Measurements from ENCODE around the gene CDKN2D. TPM values are rescaled to one million over a fixed set of nuclear protein-coding genes. Genes with fewer than 3 reads are reported as not detected.
A peak's percentile ranks its signal among the peaks of the same experiment; 100 is the strongest.

CDKN2D gene
- 10 to 100 TPM; 11.8 to 19.2 TPM for total RNA-seq
- 10 to 100 TPM; 17.9 to 23.0 TPM for polyA plus RNA-seq
- long read RNA-seq, donor 1, transcript CDKN2D-202 (2 exons, 1,422 nt), result major isoform, 5 of 11 reads
- long read RNA-seq, donor 1, transcript CDKN2D-201 (3 exons, 1,086 nt), result major isoform, 5 of 11 reads
- long read RNA-seq, donor 1, partial matches to known transcripts, result 1 of 11 reads
- long read RNA-seq, donor 1, other reads (novel, unspliced or antisense), result 0 of 11 reads
- long read RNA-seq, donor 2, transcript CDKN2D-202 (2 exons, 1,422 nt), result major isoform, 13 of 14 reads
- long read RNA-seq, donor 2, partial matches to known transcripts, result 0 of 14 reads
- long read RNA-seq, donor 2, other reads (novel, unspliced or antisense), result 1 of 14 reads

- Histone ChIP-seq H3K4me3 (ENCODE audit: low read length in 2 of 2) (peak within 1 kb of the TSS; percentile 75 to 88), H3K4me1 (ENCODE audit: control insufficient read depth in 1 of 2, insufficient read depth in 2 of 2, low read length in 2 of 2) (no peaks in the 10 kb centered on the region)
- intact Hi-C loops (cut with DNase I), result loop anchor here in 1 of 2 donors (5.0 kb wide), 2 partner anchors 67 to 92 kb away; partner anchors contain the start of gene KEAP1
These were observed at the start of gene CDKN2D for GRCh38 chr19:10568826-10569651. Gene CDKN2D, minus strand, starts transcription at chr19:10568979. Its CDS starts 326 bp downstream, at chr19:10568653.

GRCh38 chr19:10617409-10618121 is 48.8 kb upstream of the CDKN2D start:
- H3K27ac ChIP-seq (ENCODE audit: low read depth in 1 of 2, low read length in 2 of 2), result peak overlapping the region in 1 of 2 donors; percentile 69
- 58 to 62% methylated on average over 15 of the region's 15 CpGs for WGBS, 2 donors
- no peak overlapping the region for H3K4me3 ChIP-seq (ENCODE audit: low read length in 2 of 2)

More at GRCh38 chr19:10568826-10569651, at the start of gene CDKN2D:
- Histone ChIP-seq H3K27ac (ENCODE audit: low read depth in 1 of 2, low read length in 2 of 2) (peak within 1 kb of the TSS in 1 of 2 donors; percentile 38), H3K9me3 (ENCODE audit: control insufficient read depth, low read length) (no peaks in the 10 kb centered on the region), H3K27me3 (ENCODE audit: control insufficient read depth in 1 of 2, insufficient read depth in 2 of 2, low read length in 1 of 2) (no peaks in the 10 kb centered on the region), H3K36me3 (ENCODE audit: control insufficient read depth in 1 of 2, insufficient read depth in 2 of 2, low read length in 1 of 2) (no peaks in the 10 kb centered on the region)
- DNase-seq (peak; percentile 100), ATAC-seq (ENCODE audit: low FRiP score) (peak; percentile 95)
- 0% methylated on average over 51 to 71 of the region's 71 CpGs for WGBS, 2 donors

DNA sequence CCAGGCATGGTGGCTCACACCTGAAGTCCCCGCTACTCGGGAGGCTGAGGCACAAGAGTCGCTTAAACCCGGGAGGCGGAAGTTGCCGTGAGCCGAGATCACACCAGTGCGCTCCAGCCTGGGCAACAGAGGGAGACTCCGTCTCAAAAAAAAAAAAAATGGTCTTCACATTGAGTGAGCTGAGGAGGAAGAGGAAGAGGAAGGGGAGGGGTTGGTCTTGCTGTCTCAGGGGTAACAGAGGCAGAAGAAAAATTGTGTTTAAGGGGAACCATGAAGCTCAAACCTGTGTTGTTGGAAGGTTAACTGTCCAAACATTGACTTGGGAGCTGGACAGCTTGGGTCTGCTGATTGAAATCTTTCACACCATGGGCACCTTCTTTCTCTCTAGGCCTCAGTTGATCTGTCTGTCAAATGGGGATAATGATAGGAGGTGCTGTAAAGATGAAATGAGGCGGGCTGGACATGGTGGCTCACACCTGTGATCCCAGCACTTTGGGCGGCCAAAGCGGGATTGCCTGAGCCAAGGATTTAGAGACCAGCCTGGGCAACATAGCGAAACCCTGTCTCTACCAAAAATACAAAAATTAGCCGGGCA is 46.7 kb upstream of the CDKN2D start:
- no peaks in the 10 kb centered on the region for H3K9me3 ChIP-seq (ENCODE audit: control insufficient read depth, low read length)
- H3K27me3 ChIP-seq (ENCODE audit: control insufficient read depth in 1 of 2, insufficient read depth in 2 of 2, low read length in 1 of 2), result no peaks in the 10 kb centered on the region
- ATAC-seq (ENCODE audit: low FRiP score), result no peak
- DNase-seq, result no peak
- H3K36me3 ChIP-seq (ENCODE audit: control insufficient read depth in 1 of 2, insufficient read depth in 2 of 2, low read length in 1 of 2), result no peaks in the 10 kb centered on the region
- intact Hi-C loops (cut with DNase I), result no loop called here
- 94 to 95% methylated on average over 14 of the region's 14 CpGs for WGBS, 2 donors
- H3K4me3 ChIP-seq (ENCODE audit: low read length in 2 of 2), result no peak overlapping the region
- H3K4me1 ChIP-seq (ENCODE audit: control insufficient read depth in 1 of 2, insufficient read depth in 2 of 2, low read length in 2 of 2), result peaks cover 0 to 4% of the 10 kb centered on the region in 2 donors
- H3K27ac ChIP-seq (ENCODE audit: low read depth in 1 of 2, low read length in 2 of 2), result no peak overlapping the region

More at GRCh38 chr19:10617409-10618121, 48.8 kb upstream of the CDKN2D start:
- Histone ChIP-seq H3K36me3 (ENCODE audit: control insufficient read depth in 1 of 2, insufficient read depth in 2 of 2, low read length in 1 of 2) (no peaks in the 10 kb centered on the region), H3K4me1 (ENCODE audit: control insufficient read depth in 1 of 2, insufficient read depth in 2 of 2, low read length in 2 of 2) (no peaks in the 10 kb centered on the region), H3K27me3 (ENCODE audit: control insufficient read depth in 1 of 2, insufficient read depth in 2 of 2, low read length in 1 of 2) (no peaks in the 10 kb centered on the region), H3K9me3 (ENCODE audit: control insufficient read depth, low read length) (no peaks in the 10 kb centered on the region)
- DNase-seq (no peak), ATAC-seq (ENCODE audit: low FRiP score) (peak; percentile 45)
- intact Hi-C loops (cut with DNase I), result no loop called here

DNA sequence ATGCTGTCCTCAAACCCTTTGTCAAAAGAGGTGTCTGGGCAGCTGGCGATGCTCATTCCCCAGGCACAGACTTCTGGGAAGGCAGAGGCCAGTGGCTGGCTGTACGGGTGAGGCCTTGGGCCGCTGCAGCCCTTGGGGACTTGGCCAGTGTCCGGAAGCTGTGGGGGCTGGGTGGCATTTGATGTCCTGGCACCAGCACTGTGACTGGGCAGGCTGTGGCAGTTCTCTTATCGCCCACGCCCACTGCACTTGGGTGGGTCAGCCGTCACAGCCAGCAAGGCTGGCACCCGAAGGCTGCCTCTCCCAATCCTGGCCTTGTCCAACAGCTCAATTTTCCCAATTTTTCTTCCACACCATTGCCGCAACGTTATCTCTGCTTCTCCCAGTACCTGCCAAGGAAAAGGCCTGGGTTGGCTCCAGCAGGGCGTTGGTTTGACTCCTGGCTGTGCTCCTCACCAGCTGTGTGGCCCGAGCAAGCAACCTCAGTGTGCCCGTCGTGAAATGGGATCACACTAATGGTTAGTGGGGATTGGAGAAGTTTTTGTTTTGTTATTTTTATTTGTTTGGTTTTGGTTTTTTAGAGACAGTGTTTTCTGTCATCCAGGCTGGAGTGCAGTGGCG is 43.8 kb upstream of the CDKN2D start:
- Histone ChIP-seq H3K27me3 (ENCODE audit: control insufficient read depth in 1 of 2, insufficient read depth in 2 of 2, low read length in 1 of 2) (no peaks in the 10 kb centered on the region), H3K36me3 (ENCODE audit: control insufficient read depth in 1 of 2, insufficient read depth in 2 of 2, low read length in 1 of 2) (no peaks in the 10 kb centered on the region), H3K4me3 (ENCODE audit: low read length in 2 of 2) (no peak overlapping the region), H3K27ac (ENCODE audit: low read depth in 1 of 2, low read length in 2 of 2) (peak overlapping the region in 1 of 2 donors; percentile 83), H3K9me3 (ENCODE audit: control insufficient read depth, low read length) (no peaks in the 10 kb centered on the region), H3K4me1 (ENCODE audit: control insufficient read depth in 1 of 2, insufficient read depth in 2 of 2, low read length in 2 of 2) (peaks cover 0 to 4% of the 10 kb centered on the region in 2 donors)
- DNase-seq (peak; percentile 90 to 94), ATAC-seq (ENCODE audit: low FRiP score) (peak; percentile 90)
- 10 to 11% methylated on average over 15 of the region's 15 CpGs for WGBS, 2 donors
- intact Hi-C loops (cut with DNase I), result no loop called here

DNA sequence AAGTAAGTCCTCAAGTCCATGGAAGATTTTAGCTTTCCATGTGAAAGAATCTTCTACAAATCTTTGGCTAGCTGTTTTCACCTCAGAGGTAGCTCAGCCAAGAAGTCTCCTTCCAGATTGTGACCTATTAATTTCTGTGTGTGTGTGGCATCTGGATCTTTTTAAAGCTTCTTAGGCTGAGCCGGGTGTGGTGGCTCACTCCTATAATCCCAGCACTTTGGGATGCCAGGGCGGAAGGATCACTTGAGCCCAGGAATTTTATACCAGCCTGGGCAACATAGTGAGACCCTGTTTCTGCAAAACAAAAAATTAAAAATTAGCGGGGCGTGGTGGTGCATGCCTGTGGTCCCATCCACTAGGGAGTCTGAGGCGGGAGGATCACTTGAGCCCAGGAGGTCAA is 43.1 kb upstream of the CDKN2D start:
- intact Hi-C loops (cut with DNase I), result no loop called here
- no peaks in the 10 kb centered on the region for H3K27me3 ChIP-seq (ENCODE audit: control insufficient read depth in 1 of 2, insufficient read depth in 2 of 2, low read length in 1 of 2)
- DNase-seq (no peak), ATAC-seq (ENCODE audit: low FRiP score) (no peak)
- 71 to 75% methylated on average over 5 of the region's 5 CpGs for WGBS, 2 donors
- peaks cover 0 to 4% of the 10 kb centered on the region in 2 donors for H3K4me1 ChIP-seq (ENCODE audit: control insufficient read depth in 1 of 2, insufficient read depth in 2 of 2, low read length in 2 of 2)
- H3K9me3 ChIP-seq (ENCODE audit: control insufficient read depth, low read length), result no peaks in the 10 kb centered on the region
- peak overlapping the region in 1 of 2 donors; percentile 67 for H3K27ac ChIP-seq (ENCODE audit: low read depth in 1 of 2, low read length in 2 of 2)
- H3K4me3 ChIP-seq (ENCODE audit: low read length in 2 of 2), result no peak overlapping the region
- H3K36me3 ChIP-seq (ENCODE audit: control insufficient read depth in 1 of 2, insufficient read depth in 2 of 2, low read length in 1 of 2), result no peaks in the 10 kb centered on the region

DNA sequence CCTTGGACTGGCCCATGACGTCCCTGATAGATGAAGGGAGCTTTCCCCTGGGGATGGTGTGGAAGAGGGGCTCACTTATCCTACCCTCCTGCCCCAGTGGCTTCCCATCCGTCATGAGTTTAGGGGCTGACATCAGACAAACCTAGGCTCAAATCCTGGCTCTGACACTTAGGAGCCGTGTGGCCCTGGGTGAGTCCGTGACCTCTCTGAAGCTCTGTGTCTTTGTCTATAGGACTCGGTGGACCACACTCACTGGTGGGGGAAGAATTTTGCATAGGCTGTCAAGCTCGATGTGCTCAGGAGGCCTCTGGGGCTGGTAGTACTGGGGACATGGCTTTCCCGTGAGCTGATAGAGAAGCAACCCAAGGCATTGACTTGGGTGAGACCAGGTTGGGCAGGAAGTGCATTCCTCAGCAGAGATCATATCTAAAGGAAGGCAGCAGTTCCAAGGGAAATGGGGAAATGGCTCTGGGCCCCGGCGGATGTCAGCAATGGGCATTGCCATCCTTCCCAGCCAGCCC is 35.7 kb upstream of the CDKN2D start:
- DNase-seq, result no peak
- WGBS, 2 donors, result 78 to 80% methylated on average over 9 of the region's 9 CpGs
- Histone ChIP-seq H3K9me3 (ENCODE audit: control insufficient read depth, low read length) (no peaks in the 10 kb centered on the region), H3K4me1 (ENCODE audit: control insufficient read depth in 1 of 2, insufficient read depth in 2 of 2, low read length in 2 of 2) (peaks cover 2 to 4% of the 10 kb centered on the region in 2 donors), H3K4me3 (ENCODE audit: low read length in 2 of 2) (no peak overlapping the region), H3K27me3 (ENCODE audit: control insufficient read depth in 1 of 2, insufficient read depth in 2 of 2, low read length in 1 of 2) (no peaks in the 10 kb centered on the region), H3K36me3 (ENCODE audit: control insufficient read depth in 1 of 2, insufficient read depth in 2 of 2, low read length in 1 of 2) (no peaks in the 10 kb centered on the region), H3K27ac (ENCODE audit: low read depth in 1 of 2, low read length in 2 of 2) (peak overlapping the region; percentile 6 to 68)
- intact Hi-C loops (cut with DNase I), result no loop called here
- no peak for ATAC-seq (ENCODE audit: low FRiP score)

GRCh38 chr19:10603873-10604459 is 35.2 kb upstream of the CDKN2D start:
- WGBS, 2 donors, result 3 to 4% methylated on average over 9 of the region's 9 CpGs
- H3K27me3 ChIP-seq (ENCODE audit: control insufficient read depth in 1 of 2, insufficient read depth in 2 of 2, low read length in 1 of 2), result no peaks in the 10 kb centered on the region
- H3K9me3 ChIP-seq (ENCODE audit: control insufficient read depth, low read length), result no peaks in the 10 kb centered on the region
- intact Hi-C loops (cut with DNase I), result no loop called here
- peak overlapping the region; percentile 15 to 91 for H3K27ac ChIP-seq (ENCODE audit: low read depth in 1 of 2, low read length in 2 of 2)
- H3K4me3 ChIP-seq (ENCODE audit: low read length in 2 of 2), result no peak overlapping the region
- peak; percentile 53 for ATAC-seq (ENCODE audit: low FRiP score)
- DNase-seq, result no peak
- H3K4me1 ChIP-seq (ENCODE audit: control insufficient read depth in 1 of 2, insufficient read depth in 2 of 2, low read length in 2 of 2), result peaks cover 2 to 4% of the 10 kb centered on the region in 2 donors
- H3K36me3 ChIP-seq (ENCODE audit: control insufficient read depth in 1 of 2, insufficient read depth in 2 of 2, low read length in 1 of 2), result no peaks in the 10 kb centered on the region
